Peyer's patch (tissue), 4 donors: ENCODE measurements around the gene WDR18. TPM values are rescaled to one million over a fixed set of nuclear protein-coding genes. Genes with fewer than 3 reads are reported as not detected.

Source experiments
- DNase-seq, 3 donors: peaks; one replicate each; pipeline ENCODE4 v3.0.0-alpha.2; 2017 to 2019
- H3K27ac ChIP-seq, 4 donors: fragments of 200-600 bp; sonication (generic); one replicate each; pipeline ENCODE4 v1.5.1; 2016 to 2019
- H3K27me3 ChIP-seq, 2 donors: fragments of 200-600 bp; sonication (generic); one replicate each; pipeline ENCODE4 v1.5.1; 2019
- H3K36me3 ChIP-seq, 3 donors: fragments of 200-600 bp; sonication (generic); one replicate each; pipeline ENCODE4 v1.5.1; 2016 to 2019
- H3K4me1 ChIP-seq, 4 donors: fragments of 200-600 bp; sonication (generic); one replicate each; pipeline ENCODE4 v1.5.1; 2016 to 2019
- H3K4me3 ChIP-seq, 4 donors: fragments of 200-600 bp; sonication (generic); 1 replicate in 3 of 4; 2 replicates in 1 of 4; pipeline ENCODE4 v1.5.1; 2016 to 2019; ENCODE audit warnings: mild to moderate bottlenecking in 1 of 4
- H3K9me3 ChIP-seq, 4 donors: fragments of 200-600 bp; sonication (generic); one replicate each; pipeline ENCODE4 v1.5.1; 2016 to 2019; ENCODE audit warnings: mild to moderate bottlenecking in 1 of 4
- POLR2A ChIP-seq, 2 donors: fragments of 450-650 bp; IDR thresholded peaks; one replicate each; pipeline ENCODE4 v1.5.1; 2017; ENCODE audit warnings: antibody characterized with exemption in 2 of 2, mild to moderate bottlenecking in 2 of 2, moderate library complexity in 2 of 2
- total RNA-seq, 4 donors: library from RNA; depleted of rRNA; stranded (reverse); fragments of >200 nt; gene quantifications; one replicate each; pipeline ENCODE4 v1.1.0, GENCODE V29; 2016
- TF ChIP-seq, protein P1 (sequence below), 6 experiments: fragments of 450-650 bp in 4 of 6; fragments of 200-600 bp in 2 of 6; sonication (generic) in 1 of 6; IDR thresholded peaks; one replicate each; pipeline ENCODE4 v1.5.1; 2017 to 2019; ENCODE audit warnings: antibody characterized with exemption in 6 of 6, mild to moderate bottlenecking in 3 of 6, moderate library complexity in 1 of 6

The WDR18 gene
- total RNA-seq, 4 donors from 2014 or later = 26.4 to 58.8 (median 40.5) TPM

DNA sequence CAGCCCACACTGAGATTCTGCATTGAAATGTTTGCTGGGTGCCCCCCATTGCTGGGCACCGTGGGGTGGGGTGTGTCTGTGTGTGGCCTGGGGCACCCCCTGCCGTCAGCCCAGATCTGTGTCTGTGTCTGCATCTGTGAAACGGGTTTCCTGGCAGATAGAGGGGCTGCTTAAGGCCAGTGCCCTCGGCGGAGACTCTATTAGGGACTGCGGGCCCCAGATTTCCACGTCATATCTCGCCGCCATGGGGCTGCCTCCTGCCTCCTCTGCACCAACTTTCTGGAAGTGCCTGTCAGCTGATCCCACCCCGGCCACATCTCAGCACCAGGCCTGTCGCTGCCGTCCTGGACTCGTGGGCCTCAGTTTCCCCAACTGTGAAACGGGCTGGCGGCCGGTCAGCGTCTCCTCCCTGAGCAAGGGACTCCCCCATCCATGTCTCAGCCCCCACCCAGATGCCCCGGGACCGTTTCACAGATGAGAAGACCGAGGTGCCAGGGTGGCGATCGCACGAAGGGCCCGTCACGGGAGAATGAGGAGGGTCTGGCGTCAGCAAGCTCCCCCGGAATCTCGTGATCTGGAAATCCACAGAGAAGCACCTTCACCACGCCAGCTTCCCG, 36.9 kb upstream of the WDR18 start:
- Histone ChIP-seq H3K27ac (peak overlapping the region in 3 of 4 donors; percentile 35 to 74 (median 69)), H3K27me3 (no peaks in the 10 kb centered on the region), H3K9me3 (no peaks in the 10 kb centered on the region), H3K4me3 (peak overlapping the region in 1 of 4 donors; percentile 18), H3K36me3 (no peaks in the 10 kb centered on the region), H3K4me1 (peaks cover 3 to 14% (median 7%) of the 10 kb centered on the region in 4 donors)
- TF ChIP-seq POLR2A (IDR thresholded peaks at IDR 0.05) = no peak
- TF ChIP-seq, protein P1, sequence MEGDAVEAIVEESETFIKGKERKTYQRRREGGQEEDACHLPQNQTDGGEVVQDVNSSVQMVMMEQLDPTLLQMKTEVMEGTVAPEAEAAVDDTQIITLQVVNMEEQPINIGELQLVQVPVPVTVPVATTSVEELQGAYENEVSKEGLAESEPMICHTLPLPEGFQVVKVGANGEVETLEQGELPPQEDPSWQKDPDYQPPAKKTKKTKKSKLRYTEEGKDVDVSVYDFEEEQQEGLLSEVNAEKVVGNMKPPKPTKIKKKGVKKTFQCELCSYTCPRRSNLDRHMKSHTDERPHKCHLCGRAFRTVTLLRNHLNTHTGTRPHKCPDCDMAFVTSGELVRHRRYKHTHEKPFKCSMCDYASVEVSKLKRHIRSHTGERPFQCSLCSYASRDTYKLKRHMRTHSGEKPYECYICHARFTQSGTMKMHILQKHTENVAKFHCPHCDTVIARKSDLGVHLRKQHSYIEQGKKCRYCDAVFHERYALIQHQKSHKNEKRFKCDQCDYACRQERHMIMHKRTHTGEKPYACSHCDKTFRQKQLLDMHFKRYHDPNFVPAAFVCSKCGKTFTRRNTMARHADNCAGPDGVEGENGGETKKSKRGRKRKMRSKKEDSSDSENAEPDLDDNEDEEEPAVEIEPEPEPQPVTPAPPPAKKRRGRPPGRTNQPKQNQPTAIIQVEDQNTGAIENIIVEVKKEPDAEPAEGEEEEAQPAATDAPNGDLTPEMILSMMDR (IDR thresholded peaks at IDR 0.05) = no peak
- DNase-seq = peak in 2 of 3 donors; percentile 52 to 55

DNA sequence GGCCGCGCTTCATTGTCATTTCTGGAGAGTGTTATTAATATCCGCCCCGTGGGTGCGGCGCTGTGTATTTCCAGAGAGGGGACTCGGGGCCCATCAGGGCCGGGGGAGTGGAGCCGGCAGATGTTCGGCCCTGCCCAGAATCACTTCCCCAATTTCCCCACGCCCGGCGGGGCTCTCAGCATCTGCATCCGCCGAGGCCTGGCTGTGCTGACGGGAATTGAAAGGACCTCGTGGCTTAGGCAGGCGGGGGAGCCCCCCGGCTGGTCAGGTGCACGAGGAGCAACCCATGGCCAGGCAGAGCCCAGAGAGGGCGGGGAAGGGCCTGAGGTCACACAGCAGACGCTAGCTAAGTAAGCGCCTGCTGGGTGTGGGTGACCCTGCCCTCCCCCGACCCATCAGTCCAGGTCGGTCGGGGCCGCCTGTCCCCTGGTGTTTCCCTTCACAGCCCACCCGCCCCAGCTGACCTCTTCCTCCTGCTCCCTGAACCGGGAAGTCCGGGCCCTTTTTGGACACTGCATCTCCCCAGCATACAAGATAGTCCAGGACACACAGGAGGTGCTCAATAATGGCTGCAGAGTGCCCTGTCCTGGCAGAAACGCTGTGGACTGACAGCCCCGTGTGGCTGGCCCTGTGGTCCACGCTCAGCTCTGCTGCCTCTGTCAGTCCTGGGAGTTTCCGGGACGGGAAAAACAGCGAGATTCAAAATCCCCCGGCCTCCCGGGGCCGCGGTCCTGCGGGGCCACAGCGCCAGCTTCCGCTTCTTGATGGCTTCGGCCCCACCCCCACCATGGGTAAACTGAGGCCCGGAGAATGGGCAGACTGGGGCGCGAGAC, 36.2 kb upstream of the WDR18 start:
- H3K9me3 ChIP-seq = no peaks in the 10 kb centered on the region
- TF ChIP-seq, protein P1 (IDR thresholded peaks at IDR 0.05) = no peak
- no peak for TF ChIP-seq POLR2A (IDR thresholded peaks at IDR 0.05)
- no peaks in the 10 kb centered on the region for H3K27me3 ChIP-seq
- peaks cover 8 to 18% (median 13%) of the 10 kb centered on the region in 4 donors for H3K4me1 ChIP-seq
- peak overlapping the region in 3 of 4 donors; percentile 35 to 74 (median 69) for H3K27ac ChIP-seq
- peak in 2 of 3 donors; percentile 92 to 94 for DNase-seq
- H3K4me3 ChIP-seq = peak overlapping the region in 1 of 4 donors; percentile 22
- H3K36me3 ChIP-seq = no peaks in the 10 kb centered on the region

DNA sequence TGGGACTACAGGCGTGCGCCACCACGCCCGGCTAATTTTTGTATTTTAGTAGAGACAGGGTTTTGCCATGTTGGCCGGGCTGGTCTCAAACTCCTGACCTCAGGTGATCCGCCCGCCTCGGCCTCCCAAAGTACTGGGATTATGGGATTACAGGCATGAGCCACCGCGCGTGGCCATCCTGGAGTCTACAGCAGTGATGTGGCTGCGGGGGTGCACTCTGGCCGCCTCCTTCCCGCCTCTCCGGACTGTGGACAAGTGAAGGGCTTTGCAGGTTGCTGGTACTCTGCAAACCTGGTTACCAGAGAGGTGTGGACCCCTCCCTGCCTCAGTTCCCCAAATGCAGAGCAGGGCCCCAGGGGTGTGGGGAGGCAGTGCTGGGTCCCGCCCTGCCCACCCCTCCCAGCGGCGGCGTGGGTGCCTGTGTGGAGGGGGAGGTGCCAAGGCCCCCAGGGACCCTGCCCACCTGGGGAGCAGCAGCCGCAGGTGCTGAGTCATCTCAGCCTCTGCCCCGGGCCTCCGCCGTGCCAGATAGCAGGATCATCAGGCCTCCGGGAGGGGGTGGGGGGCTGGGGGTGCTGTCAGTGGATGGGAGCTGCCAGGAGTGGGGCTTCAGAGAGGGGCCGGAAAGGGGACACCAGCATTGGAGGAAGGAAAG, 35.2 kb upstream of the WDR18 start:
- no peaks in the 10 kb centered on the region for H3K27me3 ChIP-seq
- no peaks in the 10 kb centered on the region for H3K36me3 ChIP-seq
- no peaks in the 10 kb centered on the region for H3K9me3 ChIP-seq
- peaks cover 8 to 26% (median 17%) of the 10 kb centered on the region in 4 donors for H3K4me1 ChIP-seq
- H3K27ac ChIP-seq = no peak overlapping the region
- H3K4me3 ChIP-seq = no peak overlapping the region
- DNase-seq = peak in 1 of 3 donors; percentile 47
- TF ChIP-seq, protein P1 (IDR thresholded peaks at IDR 0.05) = no peak
- no peak for TF ChIP-seq POLR2A (IDR thresholded peaks at IDR 0.05)

DNA sequence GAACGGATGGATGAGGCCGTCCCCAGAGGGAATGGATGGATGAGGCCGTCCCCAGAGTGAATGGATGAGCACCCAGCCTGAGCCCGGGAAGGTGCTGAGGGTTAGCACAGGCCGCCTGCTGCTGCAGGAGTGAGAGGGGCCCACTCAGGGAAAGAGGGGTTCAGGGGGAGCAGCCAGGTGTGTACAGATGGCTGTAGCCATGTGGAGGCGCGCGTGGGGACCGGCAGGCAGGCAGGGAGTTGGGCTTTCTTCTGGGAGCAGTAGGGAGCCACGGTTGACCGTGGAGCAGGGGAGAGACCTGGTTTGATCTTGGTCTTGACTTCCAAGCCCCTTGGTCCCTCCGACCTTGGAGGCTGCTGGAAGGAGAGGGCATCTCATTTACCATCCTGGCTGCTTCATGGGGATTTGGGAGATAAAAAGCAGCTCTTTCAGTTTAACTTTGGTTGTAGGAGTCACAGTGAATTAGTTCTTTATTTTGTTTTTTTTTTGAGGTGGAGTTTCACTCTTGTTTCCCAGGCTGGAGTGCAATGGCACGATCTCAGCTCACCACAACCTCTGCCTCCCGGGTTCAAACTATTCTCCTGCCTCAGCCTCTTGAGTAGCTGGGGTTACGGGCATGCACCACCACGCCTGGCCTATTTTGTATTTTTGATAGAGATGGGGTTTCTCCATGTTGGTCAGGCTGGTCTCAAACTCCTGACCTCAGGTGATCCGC, 33.6 kb upstream of the WDR18 start:
- Histone ChIP-seq H3K9me3 (no peaks in the 10 kb centered on the region), H3K36me3 (no peaks in the 10 kb centered on the region), H3K4me3 (no peak overlapping the region), H3K4me1 (peaks cover 5 to 34% (median 12%) of the 10 kb centered on the region in 4 donors), H3K27me3 (no peaks in the 10 kb centered on the region), H3K27ac (peak overlapping the region in 1 of 4 donors; percentile 42)
- TF ChIP-seq POLR2A (IDR thresholded peaks at IDR 0.05) = no peak
- TF ChIP-seq, protein P1 (IDR thresholded peaks at IDR 0.05) = no peak
- no peak for DNase-seq
